Measurements from ENCODE around the gene SF3A1.

- TF ChIP-seq CTCF (IDR thresholded peaks at IDR 0.05) (no peak), POLR2A (IDR thresholded peaks at IDR 0.05) (no peak)
These were observed 74.1 kb downstream of the SF3A1 start for GRCh38 chr22:30282616-30283046.

Data from Peyer's patch (tissue), 4 donors.